ENCODE results near the gene DHX8.

DHX8 gene

GRCh38 chr17:43570518-43570928 lies 86.7 kb downstream of the DHX8 start:
- no peak for DNase-seq (ENCODE audit: extremely low read depth in 1 of 2, low read depth in 1 of 2)

GRCh38 chr17:43572368-43572980 lies 88.7 kb downstream of the DHX8 start:
- no peak for DNase-seq (ENCODE audit: extremely low read depth in 1 of 2, low read depth in 1 of 2)

GRCh38 chr17:43573579-43574321 lies 90.0 kb downstream of the DHX8 start:
- DNase-seq (ENCODE audit: extremely low read depth in 1 of 2, low read depth in 1 of 2) = no peak

- DNase-seq (ENCODE audit: extremely low read depth in 1 of 2, low read depth in 1 of 2) = no peak
Measured at GRCh38 chr17:43574348-43574747, 90.6 kb downstream of the DHX8 start.

- DNase-seq (ENCODE audit: extremely low read depth in 1 of 2, low read depth in 1 of 2) = no peak
Measured at GRCh38 chr17:43574896-43575525, 91.2 kb downstream of the DHX8 start.

Measured in activated CD8-positive, alpha-beta memory T cell treated with anti-CD3 and anti-CD28 coated beads for 1 hour (primary cell).